Measurements from ENCODE around the gene MAL.

- no peak for TF ChIP-seq EZH2 (IDR thresholded peaks at IDR 0.05)
- no peak for TF ChIP-seq POLR2AphosphoS5 (IDR thresholded peaks at IDR 0.05; ENCODE audit: borderline replicate concordance, low read depth, low read length)
- no peak for TF ChIP-seq FOXP2 (optimal IDR thresholded peaks at IDR 0.05; ENCODE audit: control extremely low read depth, extremely low read length, insufficient read depth)
Observed at GRCh38 chr2:95032868-95033603, 7.5 kb downstream of the MAL start.
